Inferior parietal cortex (tissue), 1 donor: ENCODE results near the gene FIG4.
"Not testable (repeated sequence)": the region's sequence is repeated elsewhere in the genome, so short reads cannot be mapped to it uniquely, and the experiment has no call there.

ENCODE experiments used
- DNase-seq: peaks from one replicate; pipeline ENCODE4 v3.0.0-alpha.2; 2016; ENCODE audit errors: extremely low spot score

Gene FIG4

DNA sequence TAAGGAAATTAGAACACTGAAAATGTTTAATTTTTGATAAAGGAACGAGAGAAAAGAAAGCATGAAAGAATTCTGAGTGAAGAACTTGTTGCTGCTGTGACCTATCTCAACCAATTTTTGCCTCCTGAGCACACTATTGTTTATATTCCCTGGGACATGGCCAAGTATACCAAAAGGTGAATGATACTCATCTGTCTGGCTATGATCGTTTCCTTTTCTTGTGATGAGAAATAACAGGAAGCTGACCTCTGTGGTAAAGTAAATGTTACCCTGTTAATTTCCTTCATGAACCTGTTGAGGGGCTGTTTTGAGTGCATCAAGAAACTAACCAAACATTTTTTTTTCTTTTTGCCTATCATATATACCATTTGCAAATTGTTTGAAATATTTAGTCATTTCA is 69.1 kb downstream of the FIG4 start:
- DNase-seq, result no peak

DNA sequence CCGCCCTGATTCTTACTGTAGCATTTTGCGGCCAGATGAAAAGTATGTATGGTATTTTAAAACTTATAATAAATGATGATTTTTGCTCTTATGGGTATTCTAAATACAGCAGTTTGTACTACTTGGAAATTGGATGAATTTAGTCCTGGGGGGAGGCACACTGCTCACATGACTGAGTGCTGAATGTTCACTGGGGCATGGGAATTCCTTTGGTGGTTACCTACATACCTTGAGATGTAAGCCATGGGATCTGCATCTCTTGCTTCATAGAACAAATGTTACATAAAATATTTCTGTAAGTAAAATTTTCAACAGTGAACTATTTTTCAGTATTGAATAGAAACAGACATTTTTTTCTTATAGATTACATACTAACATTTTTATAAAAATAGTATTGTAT is 71.1 kb downstream of the FIG4 start:
- DNase-seq, result no peak

DNA sequence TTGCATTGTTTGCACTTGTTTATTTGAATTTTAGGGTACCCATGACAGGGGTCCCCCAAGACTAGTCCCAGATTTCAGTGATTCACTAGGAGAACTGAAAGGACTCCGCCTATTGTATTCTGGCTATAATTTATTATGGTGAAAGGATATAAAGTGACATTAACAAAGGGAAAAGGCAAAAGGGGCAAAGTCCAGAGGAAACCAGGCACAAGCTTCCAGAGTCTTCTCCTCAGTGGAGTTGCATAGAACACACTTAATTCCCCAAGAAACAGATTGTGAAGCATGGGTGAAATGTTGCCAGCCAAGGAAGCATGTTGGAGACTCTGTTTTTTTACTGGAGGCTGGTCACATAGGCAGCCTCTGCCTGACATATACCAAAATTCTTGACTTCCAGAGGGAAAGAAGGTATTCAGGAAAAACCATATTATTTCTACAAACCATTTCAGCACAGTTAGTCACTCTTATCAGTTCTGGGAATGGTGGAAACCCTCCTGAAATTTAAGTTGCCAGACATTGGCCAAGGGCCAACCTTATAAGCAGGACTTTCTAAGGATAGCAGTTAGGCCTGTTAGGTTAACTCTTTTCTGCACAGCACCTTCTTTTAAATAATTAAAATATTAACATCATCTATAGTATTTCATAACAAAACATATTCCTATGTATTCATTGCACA is 71.8 kb downstream of the FIG4 start:
- DNase-seq, result no peak

DNA sequence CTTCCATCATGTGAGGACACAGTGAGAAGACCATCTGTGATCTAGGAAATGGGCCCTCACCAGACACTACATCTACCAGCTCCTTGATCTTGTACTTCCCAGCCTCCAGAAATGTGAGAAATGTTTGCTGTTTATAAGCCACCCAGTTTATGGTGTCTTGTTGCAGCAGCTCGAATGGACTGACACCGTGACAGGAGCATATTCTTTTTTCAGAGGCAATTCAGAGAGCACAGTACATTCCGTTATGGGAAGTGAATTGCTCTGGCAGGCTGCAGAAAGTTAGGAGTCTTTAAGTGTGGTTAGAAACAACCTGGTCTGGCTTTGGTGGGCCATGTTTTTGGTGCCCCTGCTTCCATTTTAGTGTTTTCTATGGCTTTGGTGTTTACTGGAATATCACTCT is 75.1 kb downstream of the FIG4 start:
- no peak for DNase-seq

DNA sequence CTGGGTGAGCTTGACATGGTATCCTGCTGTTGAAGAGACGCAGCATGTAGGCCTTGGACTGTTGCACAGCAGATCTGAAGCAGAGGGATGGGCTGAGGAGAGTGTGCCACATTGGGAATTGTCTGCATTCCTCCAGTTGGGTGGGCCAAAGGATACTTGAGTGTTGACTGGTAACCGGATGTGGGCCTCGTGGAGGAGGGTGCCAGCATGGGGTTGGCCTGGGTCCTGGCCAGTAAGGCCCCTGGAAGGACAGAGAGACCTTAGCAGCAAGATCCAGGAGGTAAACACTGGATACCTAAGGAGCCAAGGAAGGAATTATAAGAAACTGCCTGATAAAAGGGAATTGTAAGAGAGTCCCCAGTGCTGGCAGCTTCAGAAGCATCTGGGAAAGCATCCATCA is 76.9 kb downstream of the FIG4 start:
- DNase-seq, result no peak

DNA sequence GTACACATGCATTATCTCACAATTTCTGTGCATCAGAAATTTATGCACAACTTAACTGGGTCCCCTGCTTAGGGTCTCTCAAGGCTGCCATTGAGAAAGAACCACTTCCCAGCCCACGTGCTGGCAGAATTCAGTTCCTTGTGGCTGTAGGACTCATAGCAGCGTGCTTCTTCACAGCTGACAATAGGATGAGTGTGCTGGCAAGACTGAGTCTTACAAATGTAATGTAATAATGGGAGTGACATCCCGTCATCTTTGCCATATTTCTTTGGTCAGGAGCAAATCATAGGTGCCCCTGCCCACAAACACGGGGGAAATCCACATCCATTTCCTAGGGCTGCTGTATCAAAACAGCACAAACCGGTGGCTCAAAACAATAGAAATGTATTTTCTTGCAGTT is 77.4 kb downstream of the FIG4 start:
- DNase-seq, result no peak

DNA sequence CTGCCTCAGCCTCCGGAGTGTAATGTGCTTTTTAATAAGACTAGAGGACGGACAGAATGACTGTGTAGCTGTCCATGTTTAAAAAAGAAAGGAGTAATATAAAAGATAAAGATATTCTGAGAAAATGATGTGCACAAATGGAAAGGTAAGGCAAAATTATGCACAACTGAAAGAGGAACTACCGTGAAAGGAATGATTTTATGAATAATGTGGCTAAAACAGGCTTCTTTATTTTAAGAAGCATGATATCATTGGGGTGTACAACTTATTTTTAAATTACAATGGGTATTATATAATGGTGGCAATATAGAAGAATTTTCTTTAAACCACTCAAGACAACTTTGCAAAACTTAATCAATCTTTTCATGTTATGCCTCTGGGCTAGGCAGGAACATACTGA is 78.1 kb downstream of the FIG4 start:
- no peak for DNase-seq

DNA sequence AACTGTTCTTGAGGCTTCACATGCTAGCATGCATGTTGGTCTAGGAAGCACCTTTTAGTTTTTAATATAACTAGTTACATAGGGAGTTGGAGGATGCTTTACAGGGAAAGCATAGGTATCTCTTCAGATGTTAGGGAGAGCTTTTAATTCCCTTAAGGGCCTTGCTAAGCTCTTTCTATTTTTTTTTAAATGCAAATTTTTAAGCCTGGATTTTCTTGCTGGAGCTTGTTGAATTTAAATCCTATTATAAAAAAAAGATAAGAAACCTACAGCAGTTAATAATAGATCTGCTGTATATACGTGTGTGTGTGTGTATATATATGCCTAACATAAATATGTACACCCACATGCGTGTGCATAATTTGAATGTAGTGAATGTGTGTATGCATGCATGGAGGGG is 79.0 kb downstream of the FIG4 start:
- DNase-seq, result no peak

DNA sequence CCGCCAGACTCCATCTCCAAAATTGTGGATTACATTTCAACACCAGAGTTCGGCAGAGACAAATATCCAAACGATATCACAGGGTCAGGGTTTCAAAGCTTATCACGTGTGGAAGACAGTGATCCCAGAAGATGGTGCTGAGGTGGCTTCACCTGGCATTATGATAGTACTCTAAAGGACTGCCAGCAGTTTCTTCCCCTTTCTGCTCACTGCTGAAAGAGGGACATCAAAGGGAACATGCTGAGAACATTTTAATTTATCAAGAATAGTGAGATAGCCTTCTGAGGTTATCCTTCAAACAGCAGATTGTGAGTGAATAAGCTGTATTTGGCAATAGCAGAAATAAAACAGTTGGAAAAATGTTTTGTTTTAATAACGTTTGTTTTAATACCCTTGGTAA is 79.7 kb downstream of the FIG4 start:
- DNase-seq, result no peak

DNA sequence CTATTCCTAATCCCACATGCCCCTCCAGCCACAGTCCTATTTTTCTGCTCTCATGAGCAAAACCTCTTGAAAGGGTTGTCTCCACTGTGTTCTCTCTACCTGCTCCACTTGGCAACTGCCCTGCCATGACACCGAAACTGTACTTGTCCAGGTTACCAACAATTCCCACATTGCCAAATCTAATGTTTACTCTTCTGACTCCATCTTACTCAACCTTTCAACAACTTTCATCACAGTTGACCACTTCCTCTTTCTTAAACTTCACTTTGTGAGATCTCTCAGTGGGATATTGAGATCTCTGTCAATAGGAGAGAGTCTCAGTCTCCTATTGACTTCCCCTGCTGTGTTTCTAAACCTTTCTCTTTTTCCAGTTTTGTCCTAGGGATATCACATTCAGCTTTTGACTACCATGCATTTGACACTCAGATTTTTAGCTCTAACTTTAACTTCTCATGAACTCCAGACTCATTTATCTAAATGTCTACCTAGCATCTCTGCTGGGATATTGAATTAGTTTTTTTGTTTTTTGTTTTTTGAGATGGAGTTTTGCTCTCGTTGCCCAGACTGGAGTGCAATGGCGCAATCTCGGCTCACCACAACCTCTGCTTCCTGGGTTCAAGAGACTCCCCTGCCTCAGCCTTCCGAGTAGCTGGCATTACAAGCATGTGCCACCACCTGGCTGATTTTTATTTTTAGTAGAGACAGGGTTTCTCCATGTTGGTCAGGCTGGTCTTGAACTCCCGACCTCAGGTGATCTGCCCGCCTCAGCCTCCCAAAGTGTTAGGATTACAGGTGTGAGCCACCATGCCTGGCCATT is 81.1 kb downstream of the FIG4 start:
- DNase-seq, result not testable (repeated sequence)

DNA sequence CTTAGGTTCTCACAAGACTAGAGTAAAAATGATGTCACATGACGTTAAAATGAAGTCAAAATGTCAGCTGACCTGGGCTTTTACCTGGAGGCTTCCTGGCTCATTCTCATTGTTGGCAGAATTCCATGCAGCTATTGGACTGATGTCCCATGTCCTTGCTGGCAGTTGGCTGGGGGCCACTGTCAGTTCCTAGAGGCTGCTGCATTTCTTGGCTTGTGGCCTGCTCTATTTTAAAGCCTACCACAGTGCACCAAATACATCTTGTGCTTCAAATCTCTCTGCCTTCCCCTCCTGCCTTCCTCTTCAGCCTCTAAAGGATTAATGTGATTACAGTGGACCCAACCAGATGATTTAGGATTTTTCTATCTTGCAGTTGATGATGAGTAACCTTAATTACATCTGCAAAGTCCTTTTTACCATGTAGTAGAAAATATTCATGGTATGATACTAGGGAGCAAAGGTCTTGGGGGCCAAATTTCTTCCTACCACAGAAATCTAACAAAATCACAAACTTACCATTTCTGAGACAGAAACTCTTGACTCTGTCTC is 81.9 kb downstream of the FIG4 start:
- no peak for DNase-seq

DNA sequence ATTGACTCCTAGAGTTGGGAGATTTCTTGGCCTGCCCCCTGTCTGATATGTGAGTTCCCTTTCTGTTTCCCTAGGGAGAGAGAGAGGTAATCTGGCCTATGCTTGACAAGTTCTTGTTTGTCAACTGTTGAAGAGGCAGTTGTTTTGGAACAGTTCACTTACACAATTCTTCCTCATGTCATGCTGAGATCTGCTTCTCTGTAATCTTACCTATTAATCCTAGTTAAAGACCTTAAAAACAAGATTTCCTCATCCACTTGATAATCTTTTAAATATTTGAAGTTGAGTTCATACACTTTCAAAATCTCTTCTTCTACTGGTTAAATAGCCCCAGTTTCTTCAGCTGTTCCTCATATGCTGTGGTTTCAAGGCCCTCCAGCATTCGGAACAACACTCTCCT is 89.9 kb downstream of the FIG4 start:
- no peak for DNase-seq

DNA sequence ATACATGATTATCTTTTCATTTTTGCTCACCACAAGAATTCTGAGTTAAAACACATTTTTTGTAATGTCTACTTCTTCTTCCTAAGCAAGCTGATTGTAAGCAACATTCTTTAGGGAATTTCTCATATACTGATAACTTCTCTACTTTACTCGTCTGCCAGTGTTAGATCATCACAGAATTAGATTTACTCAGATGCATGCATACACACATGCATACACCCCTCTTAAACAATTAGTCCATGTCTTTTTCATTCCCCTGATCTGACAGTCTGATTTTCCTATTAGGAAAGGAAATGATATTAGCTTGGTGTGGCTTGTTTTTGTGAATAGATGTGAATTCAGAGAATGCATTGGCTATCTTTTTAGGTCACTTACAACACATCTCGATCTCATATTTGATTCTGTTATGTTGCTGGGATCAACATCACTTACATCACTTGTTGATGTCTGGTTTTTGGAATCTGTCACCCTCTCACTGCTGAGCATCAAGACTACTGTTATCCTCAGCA is 91.4 kb downstream of the FIG4 start:
- no peak for DNase-seq

DNA sequence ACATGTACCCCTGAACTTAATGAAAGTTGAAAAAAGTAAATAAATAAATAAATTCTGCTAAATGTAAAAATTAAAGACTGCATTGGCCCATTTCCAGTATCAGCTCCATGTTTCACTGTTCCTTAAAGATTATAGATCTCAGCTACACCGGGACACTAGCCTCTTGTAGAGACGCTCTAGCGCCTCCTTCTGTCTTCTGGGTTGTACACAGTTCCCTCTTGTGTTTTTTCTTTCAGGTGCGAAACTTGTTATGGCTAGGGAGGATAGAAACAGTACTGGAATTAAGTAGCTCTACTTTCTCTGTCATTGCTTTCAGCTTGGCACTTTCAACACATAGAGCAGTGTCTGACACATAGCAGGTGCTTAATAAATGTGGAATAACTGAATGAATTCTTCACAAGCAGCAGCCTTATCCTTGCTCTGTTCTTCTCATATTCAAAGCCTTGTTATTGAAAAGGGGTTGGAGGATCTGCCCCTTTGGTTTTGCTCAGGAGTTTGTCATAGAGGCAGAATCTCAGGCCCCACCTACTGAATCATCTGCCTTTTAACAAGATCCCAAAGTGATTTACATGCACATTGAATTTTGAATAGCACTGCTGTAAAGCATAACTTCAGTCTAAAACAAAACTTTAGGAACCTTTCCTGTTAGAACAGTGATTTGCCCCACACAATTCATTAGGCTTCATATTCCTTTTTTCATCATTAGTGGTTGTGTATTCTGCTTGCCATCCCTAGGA is 92.3 kb downstream of the FIG4 start:
- DNase-seq, result no peak

DNA sequence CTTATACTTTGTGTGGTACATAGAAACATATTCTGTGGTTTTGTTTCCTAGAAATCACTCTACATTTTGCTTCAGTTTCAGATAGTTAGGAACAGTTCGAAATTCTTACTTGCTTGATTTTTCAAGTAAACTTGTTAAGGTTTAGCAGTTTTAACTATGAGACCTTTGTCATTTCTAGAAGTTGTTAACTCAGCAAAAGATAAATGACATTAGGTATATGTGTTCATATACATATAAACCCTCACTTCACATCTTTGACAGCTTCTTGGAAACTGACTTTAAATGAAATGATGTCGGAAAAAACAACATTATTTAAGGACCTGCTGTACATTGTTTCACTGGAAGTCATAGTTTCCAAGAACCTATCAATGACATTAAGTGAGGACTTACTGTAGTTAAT is 96.2 kb downstream of the FIG4 start:
- DNase-seq, result no peak

DNA sequence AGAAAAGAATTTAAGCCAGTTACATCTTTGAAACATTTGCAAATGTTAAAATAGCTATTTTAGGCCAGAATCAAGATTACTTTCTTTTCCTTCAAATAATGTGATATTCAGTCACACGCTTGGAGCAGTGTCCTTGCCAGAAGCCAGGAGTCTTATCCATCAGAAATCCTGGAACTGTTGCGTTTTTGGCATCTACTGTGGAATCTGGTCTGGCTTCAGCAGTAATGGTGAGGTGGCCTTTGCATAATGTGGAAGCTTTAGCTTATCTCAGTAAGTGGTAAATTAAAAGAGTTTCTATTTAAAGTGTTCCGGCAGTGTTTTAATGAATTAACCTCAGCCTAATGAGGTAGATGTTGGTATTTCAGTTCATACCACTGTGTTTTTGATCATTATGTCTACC is 97.6 kb downstream of the FIG4 start:
- DNase-seq, result no peak

DNA sequence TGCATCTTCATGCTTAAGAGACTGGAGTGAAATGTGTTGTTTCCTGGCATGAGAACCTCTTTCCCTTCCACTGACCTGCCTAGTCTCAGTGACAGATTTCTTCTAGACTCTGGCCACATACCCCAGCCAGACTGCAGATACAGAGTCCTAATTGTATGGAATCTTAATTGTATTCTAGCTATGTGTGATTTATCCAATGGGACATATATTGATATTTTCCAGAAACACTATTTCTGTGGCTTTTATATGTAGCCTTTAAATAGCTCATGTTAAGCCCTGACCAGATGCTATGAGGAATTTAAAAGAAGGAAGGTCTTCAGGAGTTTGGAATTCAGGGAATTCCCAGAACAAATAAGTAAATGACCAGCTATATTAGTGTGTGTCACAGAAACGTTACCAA is 99.0 kb downstream of the FIG4 start:
- no peak for DNase-seq

DNA sequence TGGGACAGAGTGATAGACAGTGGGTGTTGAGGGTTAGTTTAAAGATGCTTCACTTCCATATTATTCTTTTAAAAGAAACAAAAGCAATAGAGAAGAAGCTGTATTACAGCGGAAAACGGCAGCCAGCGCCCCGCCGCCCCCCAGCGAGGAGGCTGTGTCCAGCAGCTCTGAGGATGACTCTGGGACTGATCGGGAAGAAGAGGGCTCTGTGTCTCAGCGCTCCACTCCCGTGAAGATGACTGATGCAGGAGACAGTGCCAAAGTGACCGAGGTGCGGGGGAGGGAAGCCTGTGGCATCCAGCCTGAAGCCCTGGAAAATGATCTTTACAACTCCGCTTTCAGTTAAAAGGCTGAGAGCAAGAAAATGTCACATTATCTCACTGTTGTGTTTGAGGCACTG is 100.2 kb downstream of the FIG4 start:
- no peak for DNase-seq

DNA sequence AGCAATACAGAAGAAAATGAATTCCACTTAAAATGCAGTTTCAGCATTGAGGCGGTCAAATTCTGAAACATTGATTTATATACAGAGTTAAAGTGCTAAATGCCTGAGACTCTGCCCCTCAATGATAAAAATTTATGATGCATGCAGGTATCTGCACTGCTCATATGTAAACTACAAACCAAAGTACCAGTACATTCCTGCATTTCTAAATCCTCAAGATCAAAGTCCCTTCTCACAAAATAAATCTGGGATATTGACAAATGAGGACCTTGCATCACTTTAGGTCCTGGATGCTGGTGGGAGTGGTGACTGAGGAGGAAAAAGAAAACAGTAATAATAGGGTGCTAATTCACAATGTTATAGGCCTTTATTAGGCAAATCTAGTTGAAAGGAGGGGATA is 101.9 kb downstream of the FIG4 start:
- no peak for DNase-seq

DNA sequence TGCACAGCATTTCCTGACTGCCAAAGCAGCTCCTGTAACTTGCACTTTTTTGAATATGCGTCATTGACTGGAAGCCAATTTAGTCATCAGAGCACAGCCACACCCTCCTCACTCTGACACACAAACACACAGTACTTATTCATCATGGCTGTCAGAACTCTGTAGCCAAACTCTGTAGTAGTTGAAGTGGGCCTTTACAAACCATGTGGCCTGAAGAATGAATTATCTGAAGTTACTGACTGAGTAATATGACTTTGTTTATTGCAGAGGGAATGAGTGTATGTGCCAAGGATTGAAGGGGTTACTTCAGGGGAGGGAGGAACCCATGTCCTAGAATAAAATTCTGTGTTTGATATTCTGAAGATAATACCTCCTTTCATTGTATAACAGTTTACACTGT is 102.7 kb downstream of the FIG4 start:
- DNase-seq, result no peak

DNA sequence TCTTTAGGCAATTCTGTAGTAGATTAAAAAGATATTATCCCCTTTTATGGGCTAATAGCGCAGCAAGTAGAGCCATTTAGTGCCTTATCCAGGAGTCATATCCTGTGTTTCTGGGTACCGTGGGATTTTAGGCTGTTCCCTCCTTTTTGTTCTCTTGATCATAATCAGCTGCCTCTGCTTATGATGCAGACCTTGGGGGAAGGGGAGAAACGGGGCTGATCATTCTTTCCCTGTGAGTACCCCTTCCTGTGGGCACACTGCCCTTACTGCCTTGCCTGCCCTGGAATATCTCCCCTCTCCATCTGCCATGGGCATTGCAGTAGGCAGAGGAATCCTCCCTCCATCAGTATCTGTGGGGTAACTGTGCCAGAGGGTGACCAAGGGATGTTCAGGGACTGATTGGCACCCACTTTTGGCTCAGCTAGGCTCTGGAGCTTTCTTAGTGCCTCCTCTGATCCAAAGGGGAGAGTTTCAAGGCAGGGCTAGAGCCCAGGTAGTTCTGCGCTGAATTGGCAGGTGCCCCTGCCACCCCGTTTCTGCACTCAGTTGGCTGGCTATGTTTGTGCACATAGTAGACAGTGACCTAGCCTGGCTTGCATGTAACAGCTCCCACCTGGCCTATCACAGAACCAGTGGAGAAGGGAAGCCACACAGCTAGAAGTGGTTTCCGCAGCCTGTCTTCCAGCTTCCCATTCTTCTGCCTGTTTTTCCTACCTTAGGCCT is 103.3 kb downstream of the FIG4 start:
- DNase-seq, result no peak
